GM21825 (cell line): ENCODE data around the gene TUBGCP6.
"Not testable (repeated sequence)": the region's sequence is repeated elsewhere in the genome, so short reads cannot be mapped to it uniquely, and the experiment has no call there.

Experiments
- ATAC-seq: cut with Tn5 transposase; IDR thresholded peaks from one replicate; pipeline ENCODE4 v1.9.1; 2021; ENCODE audit warnings: mild to moderate bottlenecking, moderate library complexity; ENCODE audit not compliant: unreplicated experiment

The TUBGCP6 gene

DNA sequence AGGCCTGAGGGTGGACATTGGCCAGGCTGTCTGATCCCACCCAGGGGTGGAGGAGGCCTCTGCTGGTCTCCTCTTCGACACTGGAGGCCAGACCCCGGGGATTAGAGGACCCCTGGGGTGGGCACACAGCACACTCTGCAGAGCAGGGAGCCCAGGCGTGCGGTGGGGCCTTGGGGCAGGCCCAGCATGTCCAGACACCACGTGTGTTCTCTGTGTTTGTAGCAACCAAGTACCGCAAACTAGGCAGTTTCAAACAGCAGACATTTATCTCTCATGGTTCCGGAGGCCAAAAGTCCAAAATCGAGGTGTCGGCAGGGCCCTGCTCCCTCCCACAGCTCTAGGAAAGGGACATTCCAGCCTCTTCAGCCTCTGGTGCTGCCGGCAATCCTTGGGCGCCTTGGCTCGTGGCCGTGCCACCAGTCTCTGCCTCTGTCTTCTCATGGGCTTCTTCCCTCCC is 72.8 kb downstream of the TUBGCP6 start:
- no peak for ATAC-seq

- no peak for ATAC-seq
Measured at GRCh38 chr22:50171319-50171964, 73.4 kb downstream of the TUBGCP6 start.

GRCh38 chr22:50170453-50171318 is 74.1 kb downstream of the TUBGCP6 start, which contains the start of gene PANX2:
Gene PANX2, plus strand, starts transcription at chr22:50170731. Its CDS starts 0 bp downstream, at chr22:50170731.
- ATAC-seq: no peak

DNA sequence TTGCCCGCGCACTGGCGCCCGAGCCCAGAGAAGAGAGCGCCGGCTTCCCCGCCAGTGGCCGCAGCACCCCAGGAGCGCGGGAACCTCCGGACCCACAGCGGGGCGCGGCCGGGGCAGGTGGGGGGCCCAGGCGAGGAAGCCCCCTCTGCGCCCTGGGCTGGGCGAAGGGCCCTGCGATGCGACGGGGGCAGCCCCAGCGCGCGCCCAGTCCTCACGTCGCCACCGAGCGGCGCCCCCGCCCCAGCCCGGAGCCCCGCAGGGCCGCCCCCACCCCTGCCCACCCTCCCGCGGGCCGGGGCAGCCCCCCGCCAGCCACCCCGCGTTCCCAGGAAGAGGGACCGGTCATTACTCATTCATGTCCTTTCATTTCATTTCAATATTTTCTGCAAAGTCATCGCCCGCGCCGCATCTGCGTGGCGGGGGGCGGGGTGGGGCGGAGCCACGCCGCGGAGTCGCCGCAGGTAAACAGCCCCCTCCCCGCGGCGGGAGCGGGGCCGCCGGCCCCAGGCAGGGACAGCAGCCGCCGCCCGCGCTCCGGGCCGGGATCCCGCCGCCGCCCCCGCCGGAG is 75.0 kb downstream of the TUBGCP6 start:
- no peak for ATAC-seq

DNA sequence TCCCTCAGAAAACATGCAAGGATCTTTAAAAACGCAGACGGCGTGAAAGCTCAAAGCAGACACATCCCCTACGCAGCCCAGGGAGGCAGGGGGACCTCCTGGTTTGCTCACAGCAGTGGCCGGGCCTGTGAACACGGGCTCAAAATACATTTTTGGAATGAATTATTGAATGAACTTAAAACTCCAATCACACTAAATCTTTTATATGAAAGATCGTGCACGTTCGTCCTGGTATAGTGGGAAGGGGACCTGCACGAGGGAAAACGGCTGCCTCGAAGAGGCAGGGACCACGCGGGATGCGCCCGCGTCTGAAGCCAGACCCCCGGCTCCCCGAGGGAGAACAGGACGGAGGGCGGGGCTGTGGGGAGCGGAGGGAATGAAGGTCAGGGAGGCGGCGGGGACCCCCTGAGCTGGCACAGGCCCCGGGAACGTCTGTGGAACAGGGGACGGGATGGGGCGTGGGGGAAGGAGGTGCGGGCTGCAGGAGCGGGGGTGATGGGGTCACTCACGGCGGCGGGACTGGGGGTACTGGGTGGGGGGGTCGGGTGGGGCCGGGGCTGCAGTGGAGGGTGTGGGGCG is 75.6 kb downstream of the TUBGCP6 start:
- no peak for ATAC-seq

- not testable (repeated sequence) for ATAC-seq
Measured at GRCh38 chr22:50168490-50169180, 76.2 kb downstream of the TUBGCP6 start.

DNA sequence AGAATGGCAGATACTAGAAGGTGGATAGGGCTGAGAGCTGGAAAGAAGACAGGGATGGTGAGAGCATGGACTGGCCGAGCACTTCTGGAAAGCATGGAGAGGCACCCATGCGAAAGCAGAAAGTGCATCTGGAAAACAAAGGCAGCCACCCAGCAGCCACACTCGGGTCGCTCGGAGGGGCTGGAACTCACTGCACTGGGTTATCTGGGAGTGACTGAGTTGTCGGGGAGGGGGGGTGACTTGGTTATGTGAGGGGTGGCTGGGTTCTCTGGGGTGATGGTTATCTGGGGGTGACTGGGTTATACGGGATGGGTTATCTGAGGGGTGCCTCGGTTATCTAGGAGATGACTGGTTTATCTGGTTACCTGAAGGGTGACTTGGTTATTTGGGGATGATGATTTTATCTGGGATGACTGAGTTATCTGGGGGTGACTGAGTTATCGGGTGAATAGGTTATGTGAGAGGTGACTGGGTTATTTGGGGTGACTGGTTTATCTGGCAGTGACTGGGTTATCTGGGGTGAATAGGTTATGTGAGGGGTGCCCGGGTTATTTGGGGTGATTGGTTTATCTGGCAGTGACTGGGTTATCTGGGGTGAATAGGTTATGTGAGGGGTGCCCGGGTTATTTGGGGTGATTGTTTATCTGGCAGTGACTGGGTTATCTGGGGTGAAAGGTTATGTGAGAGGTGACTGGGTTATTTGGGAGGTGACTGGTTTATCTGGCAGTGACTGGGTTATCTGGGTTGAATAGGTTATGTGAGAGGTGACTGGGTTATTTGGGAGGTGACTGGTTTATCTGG is 76.9 kb downstream of the TUBGCP6 start:
- ATAC-seq: no peak
